GM23338 (cell line): ENCODE results near the gene KRTAP4-6. TPM values are rescaled to one million over a fixed set of nuclear protein-coding genes. Genes with fewer than 3 reads are reported as not detected.

Experiments
- ATAC-seq: fragments of 200-7000 bp; cut with Tn5 transposase; 3 replicates; pipeline ENCODE4 v1.9.1; 2020
- DNase-seq: peaks from one replicate; pipeline ENCODE4 v3.0.0-alpha.2; 2015; ENCODE audit warnings: low spot score
- H2AFZ ChIP-seq: fragments of 200-600 bp; sonication (generic); 2 replicates; pipeline ENCODE4 v1.8.0; 2016; ENCODE audit warnings: antibody characterized with exemption, mild to moderate bottlenecking, moderate library complexity
- H3F3A ChIP-seq: fragments of 200-600 bp; sonication (generic); replicated peaks from 2 replicates; pipeline ENCODE4 v1.8.0; 2017; ENCODE audit warnings: antibody characterized with exemption, mixed run types, low read depth
- H3K27ac ChIP-seq: fragments of 200-600 bp; sonication (generic); 2 replicates; pipeline ENCODE4 v1.6.1; 2016; ENCODE audit warnings: low read depth
- H3K27me3 ChIP-seq: fragments of 200-600 bp; sonication (generic); 2 replicates; pipeline ENCODE4 v1.8.0; 2016; ENCODE audit warnings: mild to moderate bottlenecking, mixed run types, moderate library complexity; ENCODE audit not compliant: insufficient read depth
- H3K36me3 ChIP-seq: fragments of 200-600 bp; sonication (generic); 2 replicates; pipeline ENCODE4 v1.8.0; 2016; ENCODE audit warnings: mild to moderate bottlenecking; ENCODE audit not compliant: insufficient read depth
- H3K4me1 ChIP-seq: fragments of 200-600 bp; sonication (generic); 2 replicates; pipeline ENCODE4 v1.8.0; 2016; ENCODE audit warnings: mild to moderate bottlenecking, moderate library complexity; ENCODE audit not compliant: insufficient read depth
- H3K4me2 ChIP-seq: fragments of 200-600 bp; sonication (generic); 2 replicates; pipeline ENCODE4 v1.7.1; 2017; ENCODE audit warnings: mixed run types
- H3K4me3 ChIP-seq: fragments of 200-600 bp; sonication (generic); 2 replicates; pipeline ENCODE4 v1.6.1; 2016; ENCODE audit warnings: mixed run types
- H3K79me2 ChIP-seq: fragments of 200-600 bp; sonication (generic); replicated peaks from 2 replicates; pipeline ENCODE4 v1.8.0; 2017; ENCODE audit warnings: mild to moderate bottlenecking; ENCODE audit not compliant: insufficient read depth
- H3K9me2 ChIP-seq: fragments of 200-600 bp; sonication (generic); 2 replicates; pipeline ENCODE4 v1.8.0; 2017; ENCODE audit not compliant: insufficient read depth
- H4K20me1 ChIP-seq: fragments of 200-600 bp; sonication (generic); replicated peaks from 2 replicates; pipeline ENCODE4 v1.8.0; 2017; ENCODE audit warnings: mild to moderate bottlenecking; ENCODE audit not compliant: insufficient read depth
- H3K27ac Mint-ChIP-seq: 2 replicates; pipeline ENCODE4 v1.8.0; 2020; ENCODE audit warnings: inconsistent platforms, mild to moderate bottlenecking, moderate library complexity, mixed read lengths
- H3K27me3 Mint-ChIP-seq: 3 replicates; pipeline ENCODE4 v1.8.0; 2022; ENCODE audit warnings: low read depth, mild to moderate bottlenecking, moderate library complexity, mixed read lengths, inconsistent platforms; ENCODE audit not compliant: insufficient read depth, poor library complexity
- H3K36me3 Mint-ChIP-seq: 3 replicates; pipeline ENCODE4 v1.8.0; 2021; ENCODE audit warnings: low read depth, mild to moderate bottlenecking, inconsistent platforms, moderate library complexity, mixed read lengths
- H3K4me1 Mint-ChIP-seq: 3 replicates; pipeline ENCODE4 v1.8.0; 2020; ENCODE audit warnings: mild to moderate bottlenecking, inconsistent platforms, mixed read lengths
- H3K4me3 Mint-ChIP-seq: 3 replicates; pipeline ENCODE4 v1.8.0; 2021; ENCODE audit warnings: moderate library complexity, mild to moderate bottlenecking, inconsistent platforms, mixed read lengths
- H3K9me3 Mint-ChIP-seq: 3 replicates; pipeline ENCODE4 v1.8.0; 2020; ENCODE audit warnings: moderate library complexity, mild to moderate bottlenecking, inconsistent platforms, mixed read lengths
- EZH2 ChIP-seq: fragments of 200-600 bp; sonication (generic); IDR thresholded peaks from one replicate; pipeline ENCODE4 v1.8.0; 2017; ENCODE audit warnings: antibody characterized with exemption, mild to moderate bottlenecking, low read depth; ENCODE audit not compliant: unreplicated experiment
- EZH2phosphoT487 ChIP-seq: fragments of 200-600 bp; sonication (generic); IDR thresholded peaks from one replicate; pipeline ENCODE4 v1.8.1; 2018; ENCODE audit warnings: antibody characterized with exemption; ENCODE audit not compliant: unreplicated experiment
- JUNB ChIP-seq: IDR thresholded peaks from one replicate; pipeline ENCODE4 v1.6.1; 2016; ENCODE audit warnings: antibody characterized with exemption; ENCODE audit not compliant: unreplicated experiment
- POLR2AphosphoS5 ChIP-seq: IDR thresholded peaks from 2 replicates; pipeline ENCODE4 v1.6.1; 2016; ENCODE audit warnings: antibody characterized with exemption, low read depth
- STAT1 ChIP-seq: IDR thresholded peaks from one replicate; pipeline ENCODE4 v1.6.1; 2016; ENCODE audit warnings: antibody characterized with exemption; ENCODE audit not compliant: unreplicated experiment
- ZNF114 ChIP-seq: fragments of 250-450 bp; sonication (Bioruptor Pico); IDR thresholded peaks from 2 replicates; pipeline ENCODE4 v1.5.0; 2020; ENCODE audit warnings: mild to moderate bottlenecking, moderate library complexity
- polyA plus RNA-seq: library from polyadenylated mRNA; unstranded; fragments of >200 nt; fragmentation: Nextera tagmentation; extraction: Ambion mirVana; gene quantifications from 2 replicates; pipeline ENCODE4 v1.2.1, GENCODE V29; 2016
- total RNA-seq: library from RNA; depleted of rRNA; stranded (reverse); fragments of >200 nt; shearing (Covaris generic); gene quantifications from 2 replicates; pipeline ENCODE4 v1.2.3, GENCODE V29; 2014
- TF ChIP-seq, protein P1 (sequence below): IDR thresholded peaks from 2 replicates; pipeline ENCODE4 v1.6.1; 2016; ENCODE audit warnings: antibody characterized with exemption
- TF ChIP-seq, protein P2 (sequence below): IDR thresholded peaks from one replicate; pipeline ENCODE4 v1.6.1; 2018; ENCODE audit warnings: antibody characterized with exemption; ENCODE audit not compliant: unreplicated experiment
- TF ChIP-seq, protein P3 (sequence below): fragments of 250-450 bp; sonication (Bioruptor Pico); IDR thresholded peaks from 2 replicates; pipeline ENCODE4 v1.5.0; 2020; ENCODE audit warnings: mild to moderate bottlenecking, moderate library complexity

KRTAP4-6 gene
- total and polyA plus RNA-seq, 2 experiments from 2014 or later: not detected

DNA sequence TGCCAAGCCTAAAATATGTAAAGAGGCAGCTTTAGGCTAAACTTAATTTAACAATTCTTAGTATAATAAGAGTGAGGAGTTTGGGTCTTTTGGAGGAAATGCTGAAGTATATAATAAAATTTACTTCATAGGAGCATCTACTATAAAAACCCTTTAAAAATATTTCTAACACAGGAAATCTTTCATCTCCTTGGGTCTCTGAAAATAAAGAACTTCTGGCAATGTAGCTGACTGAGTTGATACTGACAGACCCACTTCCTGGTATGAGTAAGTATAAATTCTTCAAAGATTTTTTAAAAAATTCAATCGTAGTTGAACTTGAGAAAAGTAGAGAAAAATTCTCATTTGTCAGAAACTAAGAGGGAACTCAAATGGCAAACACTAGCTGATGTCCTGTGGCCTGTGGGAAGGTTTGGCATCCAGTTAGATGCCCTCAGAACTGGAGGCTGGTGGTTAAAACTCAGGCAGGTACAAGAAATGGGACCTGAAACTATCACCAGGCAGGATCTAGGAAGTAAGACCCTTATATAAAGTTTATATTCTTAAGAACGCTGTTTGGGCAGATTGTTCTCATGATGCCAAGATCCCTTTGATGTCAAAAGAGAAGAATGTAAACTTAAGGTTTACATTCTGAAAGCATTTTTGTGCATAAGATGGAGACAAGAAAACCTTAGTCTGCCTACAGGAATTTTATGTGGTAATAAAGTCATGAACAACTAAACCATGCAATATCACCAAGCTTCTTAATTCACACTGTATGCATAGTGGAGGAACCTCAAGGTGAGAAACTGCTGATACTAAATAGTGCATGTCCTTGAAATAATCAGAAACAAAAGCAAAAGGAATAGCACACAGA lies 6.2 kb downstream of the KRTAP4-6 start:
- TF ChIP-seq POLR2AphosphoS5 (no peak), JUNB (no peak), ZNF114 (no peak)
- TF ChIP-seq, protein P1, sequence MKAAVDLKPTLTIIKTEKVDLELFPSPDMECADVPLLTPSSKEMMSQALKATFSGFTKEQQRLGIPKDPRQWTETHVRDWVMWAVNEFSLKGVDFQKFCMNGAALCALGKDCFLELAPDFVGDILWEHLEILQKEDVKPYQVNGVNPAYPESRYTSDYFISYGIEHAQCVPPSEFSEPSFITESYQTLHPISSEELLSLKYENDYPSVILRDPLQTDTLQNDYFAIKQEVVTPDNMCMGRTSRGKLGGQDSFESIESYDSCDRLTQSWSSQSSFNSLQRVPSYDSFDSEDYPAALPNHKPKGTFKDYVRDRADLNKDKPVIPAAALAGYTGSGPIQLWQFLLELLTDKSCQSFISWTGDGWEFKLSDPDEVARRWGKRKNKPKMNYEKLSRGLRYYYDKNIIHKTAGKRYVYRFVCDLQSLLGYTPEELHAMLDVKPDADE: no peak
- TF ChIP-seq, protein P2, sequence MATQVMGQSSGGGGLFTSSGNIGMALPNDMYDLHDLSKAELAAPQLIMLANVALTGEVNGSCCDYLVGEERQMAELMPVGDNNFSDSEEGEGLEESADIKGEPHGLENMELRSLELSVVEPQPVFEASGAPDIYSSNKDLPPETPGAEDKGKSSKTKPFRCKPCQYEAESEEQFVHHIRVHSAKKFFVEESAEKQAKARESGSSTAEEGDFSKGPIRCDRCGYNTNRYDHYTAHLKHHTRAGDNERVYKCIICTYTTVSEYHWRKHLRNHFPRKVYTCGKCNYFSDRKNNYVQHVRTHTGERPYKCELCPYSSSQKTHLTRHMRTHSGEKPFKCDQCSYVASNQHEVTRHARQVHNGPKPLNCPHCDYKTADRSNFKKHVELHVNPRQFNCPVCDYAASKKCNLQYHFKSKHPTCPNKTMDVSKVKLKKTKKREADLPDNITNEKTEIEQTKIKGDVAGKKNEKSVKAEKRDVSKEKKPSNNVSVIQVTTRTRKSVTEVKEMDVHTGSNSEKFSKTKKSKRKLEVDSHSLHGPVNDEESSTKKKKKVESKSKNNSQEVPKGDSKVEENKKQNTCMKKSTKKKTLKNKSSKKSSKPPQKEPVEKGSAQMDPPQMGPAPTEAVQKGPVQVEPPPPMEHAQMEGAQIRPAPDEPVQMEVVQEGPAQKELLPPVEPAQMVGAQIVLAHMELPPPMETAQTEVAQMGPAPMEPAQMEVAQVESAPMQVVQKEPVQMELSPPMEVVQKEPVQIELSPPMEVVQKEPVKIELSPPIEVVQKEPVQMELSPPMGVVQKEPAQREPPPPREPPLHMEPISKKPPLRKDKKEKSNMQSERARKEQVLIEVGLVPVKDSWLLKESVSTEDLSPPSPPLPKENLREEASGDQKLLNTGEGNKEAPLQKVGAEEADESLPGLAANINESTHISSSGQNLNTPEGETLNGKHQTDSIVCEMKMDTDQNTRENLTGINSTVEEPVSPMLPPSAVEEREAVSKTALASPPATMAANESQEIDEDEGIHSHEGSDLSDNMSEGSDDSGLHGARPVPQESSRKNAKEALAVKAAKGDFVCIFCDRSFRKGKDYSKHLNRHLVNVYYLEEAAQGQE: no peak
- no peak overlapping the region for H3K4me3 ChIP-seq
- ATAC-seq (no peak), DNase-seq (no peak)
- no peaks in the 10 kb centered on the region for H3K27me3 ChIP-seq
- no peak overlapping the region for H3K27ac ChIP-seq
- H3K36me3 ChIP-seq: no peaks in the 10 kb centered on the region
- H4K20me1 ChIP-seq: no peaks in the 10 kb centered on the region
- H3K27me3 Mint-ChIP-seq: peaks cover 2% of the 10 kb centered on the region
- no peak overlapping the region for H3K4me3 Mint-ChIP-seq
- H3K27ac Mint-ChIP-seq: no peak overlapping the region
- no peaks in the 10 kb centered on the region for H3F3A ChIP-seq
- H3K79me2 ChIP-seq: no peaks in the 10 kb centered on the region
- H2AFZ ChIP-seq: no peak overlapping the region
- H3K36me3 Mint-ChIP-seq: 0 out of 3 replicates have a peak, but pooled peaks cover 2% of the 10 kb centered on the region
- H3K4me2 ChIP-seq: no peak overlapping the region
- no peaks in the 10 kb centered on the region for H3K9me2 ChIP-seq
- no peaks in the 10 kb centered on the region for H3K4me1 ChIP-seq
- peaks cover 4% of the 10 kb centered on the region; the same call in 2 of the 3 replicates for H3K9me3 Mint-ChIP-seq
- H3K4me1 Mint-ChIP-seq: no peaks in the 10 kb centered on the region

DNA sequence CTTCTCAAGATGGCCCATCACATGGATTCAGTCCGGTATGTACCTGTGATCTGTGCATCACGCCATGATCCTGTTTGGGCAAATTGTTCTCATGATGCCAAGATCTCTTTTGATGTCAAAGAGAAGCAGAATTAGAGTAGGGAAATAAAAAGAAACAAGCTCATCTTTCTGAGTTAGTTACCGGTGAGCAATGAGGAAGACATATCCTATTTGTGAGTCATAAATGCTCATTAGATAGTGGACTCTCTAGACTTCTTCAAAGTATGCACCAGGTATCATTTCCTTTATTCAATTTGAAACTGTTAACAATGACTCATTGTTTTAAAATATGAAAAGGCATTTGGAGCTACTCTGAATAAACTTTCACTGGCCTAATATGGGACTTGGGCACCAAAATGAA lies 8.4 kb downstream of the KRTAP4-6 start:
- H2AFZ ChIP-seq: no peak overlapping the region
- no peaks in the 10 kb centered on the region for H3K36me3 ChIP-seq
- Mint-ChIP-seq H3K27me3 (peaks cover 2% of the 10 kb centered on the region), H3K36me3 (no peaks in the 10 kb centered on the region), H3K4me3 (no peak overlapping the region), H3K27ac (no peak overlapping the region), H3K9me3 (no peaks in the 10 kb centered on the region; the same call in 2 of the 3 replicates), H3K4me1 (no peaks in the 10 kb centered on the region)
- no peaks in the 10 kb centered on the region for H3K4me1 ChIP-seq
- H3F3A ChIP-seq: no peaks in the 10 kb centered on the region
- no peak for DNase-seq
- H4K20me1 ChIP-seq: no peaks in the 10 kb centered on the region
- H3K79me2 ChIP-seq: no peaks in the 10 kb centered on the region
- H3K27ac ChIP-seq: no peak overlapping the region
- no peaks in the 10 kb centered on the region for H3K9me2 ChIP-seq
- no peak overlapping the region for H3K4me2 ChIP-seq
- no peaks in the 10 kb centered on the region for H3K27me3 ChIP-seq
- H3K4me3 ChIP-seq: no peak overlapping the region
- ATAC-seq: no peak
- TF ChIP-seq, protein P3, sequence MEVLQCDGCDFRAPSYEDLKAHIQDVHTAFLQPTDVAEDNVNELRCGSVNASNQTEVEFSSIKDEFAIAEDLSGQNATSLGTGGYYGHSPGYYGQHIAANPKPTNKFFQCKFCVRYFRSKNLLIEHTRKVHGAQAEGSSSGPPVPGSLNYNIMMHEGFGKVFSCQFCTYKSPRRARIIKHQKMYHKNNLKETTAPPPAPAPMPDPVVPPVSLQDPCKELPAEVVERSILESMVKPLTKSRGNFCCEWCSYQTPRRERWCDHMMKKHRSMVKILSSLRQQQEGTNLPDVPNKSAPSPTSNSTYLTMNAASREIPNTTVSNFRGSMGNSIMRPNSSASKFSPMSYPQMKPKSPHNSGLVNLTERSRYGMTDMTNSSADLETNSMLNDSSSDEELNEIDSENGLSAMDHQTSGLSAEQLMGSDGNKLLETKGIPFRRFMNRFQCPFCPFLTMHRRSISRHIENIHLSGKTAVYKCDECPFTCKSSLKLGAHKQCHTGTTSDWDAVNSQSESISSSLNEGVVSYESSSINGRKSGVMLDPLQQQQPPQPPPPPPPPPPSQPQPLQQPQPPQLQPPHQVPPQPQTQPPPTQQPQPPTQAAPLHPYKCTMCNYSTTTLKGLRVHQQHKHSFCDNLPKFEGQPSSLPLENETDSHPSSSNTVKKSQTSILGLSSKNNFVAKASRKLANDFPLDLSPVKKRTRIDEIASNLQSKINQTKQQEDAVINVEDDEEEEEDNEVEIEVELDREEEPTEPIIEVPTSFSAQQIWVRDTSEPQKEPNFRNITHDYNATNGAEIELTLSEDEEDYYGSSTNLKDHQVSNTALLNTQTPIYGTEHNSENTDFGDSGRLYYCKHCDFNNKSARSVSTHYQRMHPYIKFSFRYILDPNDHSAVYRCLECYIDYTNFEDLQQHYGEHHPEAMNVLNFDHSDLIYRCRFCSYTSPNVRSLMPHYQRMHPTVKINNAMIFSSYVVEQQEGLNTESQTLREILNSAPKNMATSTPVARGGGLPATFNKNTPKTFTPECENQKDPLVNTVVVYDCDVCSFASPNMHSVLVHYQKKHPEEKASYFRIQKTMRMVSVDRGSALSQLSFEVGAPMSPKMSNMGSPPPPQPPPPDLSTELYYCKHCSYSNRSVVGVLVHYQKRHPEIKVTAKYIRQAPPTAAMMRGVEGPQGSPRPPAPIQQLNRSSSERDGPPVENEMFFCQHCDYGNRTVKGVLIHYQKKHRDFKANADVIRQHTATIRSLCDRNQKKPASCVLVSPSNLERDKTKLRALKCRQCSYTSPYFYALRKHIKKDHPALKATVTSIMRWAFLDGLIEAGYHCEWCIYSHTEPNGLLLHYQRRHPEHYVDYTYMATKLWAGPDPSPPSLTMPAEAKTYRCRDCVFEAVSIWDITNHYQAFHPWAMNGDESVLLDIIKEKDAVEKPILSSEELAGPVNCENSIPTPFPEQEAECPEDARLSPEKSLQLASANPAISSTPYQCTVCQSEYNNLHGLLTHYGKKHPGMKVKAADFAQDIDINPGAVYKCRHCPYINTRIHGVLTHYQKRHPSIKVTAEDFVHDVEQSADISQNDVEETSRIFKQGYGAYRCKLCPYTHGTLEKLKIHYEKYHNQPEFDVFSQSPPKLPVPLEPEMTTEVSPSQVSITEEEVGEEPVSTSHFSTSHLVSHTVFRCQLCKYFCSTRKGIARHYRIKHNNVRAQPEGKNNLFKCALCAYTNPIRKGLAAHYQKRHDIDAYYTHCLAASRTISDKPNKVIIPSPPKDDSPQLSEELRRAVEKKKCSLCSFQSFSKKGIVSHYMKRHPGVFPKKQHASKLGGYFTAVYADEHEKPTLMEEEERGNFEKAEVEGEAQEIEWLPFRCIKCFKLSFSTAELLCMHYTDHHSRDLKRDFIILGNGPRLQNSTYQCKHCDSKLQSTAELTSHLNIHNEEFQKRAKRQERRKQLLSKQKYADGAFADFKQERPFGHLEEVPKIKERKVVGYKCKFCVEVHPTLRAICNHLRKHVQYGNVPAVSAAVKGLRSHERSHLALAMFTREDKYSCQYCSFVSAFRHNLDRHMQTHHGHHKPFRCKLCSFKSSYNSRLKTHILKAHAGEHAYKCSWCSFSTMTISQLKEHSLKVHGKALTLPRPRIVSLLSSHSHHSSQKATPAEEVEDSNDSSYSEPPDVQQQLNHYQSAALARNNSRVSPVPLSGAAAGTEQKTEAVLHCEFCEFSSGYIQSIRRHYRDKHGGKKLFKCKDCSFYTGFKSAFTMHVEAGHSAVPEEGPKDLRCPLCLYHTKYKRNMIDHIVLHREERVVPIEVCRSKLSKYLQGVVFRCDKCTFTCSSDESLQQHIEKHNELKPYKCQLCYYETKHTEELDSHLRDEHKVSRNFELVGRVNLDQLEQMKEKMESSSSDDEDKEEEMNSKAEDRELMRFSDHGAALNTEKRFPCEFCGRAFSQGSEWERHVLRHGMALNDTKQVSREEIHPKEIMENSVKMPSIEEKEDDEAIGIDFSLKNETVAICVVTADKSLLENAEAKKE: no peak
- TF ChIP-seq EZH2phosphoT487 (no peak), EZH2 (no peak), STAT1 (no peak)
- TF ChIP-seq, protein P1: no peak
